GM21526 (cell line): ENCODE measurements around the gene OPCML.

Experiments used
- ATAC-seq: cut with Tn5 transposase; IDR thresholded peaks from one replicate; pipeline ENCODE4 v1.9.1; 2021; ENCODE audit warnings: moderate library complexity; ENCODE audit not compliant: unreplicated experiment, low FRiP score

The OPCML gene

DNA sequence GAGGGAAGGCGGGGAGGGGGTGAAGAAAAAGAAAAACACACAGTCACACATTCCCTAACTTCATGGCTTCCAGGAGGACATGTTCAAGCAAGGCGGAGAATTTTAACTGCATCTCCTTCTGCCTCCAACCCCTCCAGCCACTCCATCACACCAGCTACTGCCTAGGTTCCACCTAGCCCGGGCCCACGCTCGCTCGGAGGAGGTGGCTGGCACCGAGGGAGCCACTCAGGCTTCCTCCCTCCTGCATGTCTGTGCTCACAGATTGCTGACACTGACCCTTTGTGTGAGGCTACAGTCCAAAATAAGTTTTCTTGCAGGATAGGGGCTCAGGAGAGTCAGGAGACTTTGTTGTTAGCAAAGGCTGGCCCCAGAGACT is 9.4 kb upstream of the OPCML start:
- ATAC-seq: no peak

DNA sequence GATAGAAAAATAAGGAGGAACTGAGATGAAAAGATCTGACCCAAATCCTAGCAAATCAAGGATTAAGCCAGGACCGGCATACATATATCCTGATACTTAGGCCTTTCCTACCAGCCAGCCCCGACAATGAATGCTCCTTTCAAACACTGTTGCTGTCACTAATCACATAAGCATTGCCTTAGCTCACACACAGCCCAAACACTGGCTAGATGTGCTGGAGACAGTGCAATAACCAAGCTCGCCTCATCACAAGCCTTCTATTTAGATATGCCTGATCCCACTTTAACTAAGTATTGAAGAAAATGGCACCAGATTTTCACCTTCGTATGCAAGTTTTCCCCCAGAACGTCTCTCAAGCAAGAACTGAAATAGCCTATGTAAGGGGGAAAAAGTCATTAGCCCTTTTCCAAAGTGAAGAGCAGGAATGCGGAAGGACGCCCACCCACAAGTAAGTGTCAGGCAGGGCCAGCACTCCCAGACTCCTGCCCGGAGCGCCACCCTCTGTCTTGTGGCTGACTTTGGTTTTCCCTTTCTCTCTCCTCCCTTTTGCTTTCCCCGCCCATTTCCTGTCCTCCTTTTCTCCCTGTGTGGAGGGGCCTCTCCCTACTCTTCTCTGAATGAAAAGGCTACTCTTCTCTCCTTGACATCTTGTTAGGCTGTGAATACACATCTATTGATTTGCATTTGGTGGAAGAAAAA is 8.9 kb upstream of the OPCML start:
- no peak for ATAC-seq

DNA sequence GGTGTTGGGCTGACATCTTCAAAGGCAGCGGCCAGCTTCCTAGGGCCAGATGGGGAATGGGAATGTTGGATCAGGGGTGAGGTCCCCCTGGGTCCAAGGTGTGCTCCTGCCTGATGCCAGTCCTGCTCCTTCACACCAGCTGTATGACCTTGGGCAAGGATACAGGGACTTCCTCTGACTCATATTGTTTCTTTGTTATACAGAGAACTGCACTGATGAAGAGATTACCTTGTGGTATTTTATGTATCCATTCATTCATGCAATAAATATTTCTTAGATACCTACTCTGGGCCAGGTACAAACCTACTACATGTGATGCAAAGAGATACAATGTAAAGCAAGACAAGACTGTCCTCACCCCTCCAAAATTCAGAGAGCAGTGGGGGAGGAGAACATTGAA is 3.9 kb upstream of the OPCML start:
- ATAC-seq: no peak

DNA sequence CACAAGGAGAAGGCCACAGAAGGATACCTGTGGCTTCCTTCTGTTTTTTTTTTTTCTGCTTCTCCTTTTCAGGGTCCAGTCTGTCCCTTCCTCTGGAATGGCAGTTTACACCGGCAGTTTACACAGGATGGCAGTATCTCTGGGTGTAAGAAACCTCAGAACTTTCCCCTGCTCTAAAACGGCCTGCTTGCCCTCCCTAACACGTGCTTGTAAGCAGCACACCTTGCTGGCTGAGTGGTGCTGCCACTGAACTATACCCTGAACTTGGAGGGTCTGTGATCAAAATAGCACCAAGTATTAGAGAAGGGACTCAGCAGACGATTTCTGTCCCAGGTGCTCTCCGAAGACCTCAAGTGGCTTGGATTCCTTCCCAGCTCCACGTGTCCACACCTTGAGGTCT is 904 bp upstream of the OPCML start:
- no peak for ATAC-seq

DNA sequence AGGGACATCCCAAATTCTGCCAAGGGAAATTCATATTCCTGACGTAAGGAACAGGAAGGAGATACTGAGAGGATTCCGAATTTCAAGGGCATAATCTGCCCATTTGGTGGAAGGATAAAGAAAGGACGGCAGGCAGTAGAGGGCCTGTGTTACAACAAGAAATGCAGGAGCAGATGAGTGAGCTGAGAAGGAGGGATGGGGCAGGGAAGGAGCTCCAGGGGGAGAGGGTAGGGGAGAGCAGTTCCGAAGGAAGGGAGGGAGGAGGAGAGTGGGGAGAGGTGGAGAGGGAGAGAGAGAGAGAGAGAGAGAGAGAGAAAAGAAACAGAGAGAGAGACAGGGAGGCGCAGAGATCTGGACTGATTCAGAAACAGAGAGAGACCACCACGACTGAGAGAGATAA is 843 bp downstream of the OPCML start:
- no peak for ATAC-seq

DNA sequence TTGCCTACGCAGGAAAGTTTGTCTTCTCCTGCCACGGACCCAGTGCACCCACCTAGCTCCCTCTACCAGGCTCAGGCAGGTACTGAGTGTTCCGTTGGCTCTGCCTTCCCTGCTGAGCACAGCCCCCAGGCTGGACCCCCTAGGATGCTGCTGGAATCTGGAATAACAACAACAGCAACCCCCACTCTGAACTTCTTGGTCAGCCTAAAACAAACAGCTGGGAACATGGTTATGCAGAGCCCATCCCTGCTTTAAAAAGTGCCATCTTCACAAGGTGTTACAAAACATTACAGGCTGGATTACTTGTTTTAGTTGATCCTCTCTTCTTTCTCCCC is 1.8 kb downstream of the OPCML start:
- ATAC-seq: no peak

DNA sequence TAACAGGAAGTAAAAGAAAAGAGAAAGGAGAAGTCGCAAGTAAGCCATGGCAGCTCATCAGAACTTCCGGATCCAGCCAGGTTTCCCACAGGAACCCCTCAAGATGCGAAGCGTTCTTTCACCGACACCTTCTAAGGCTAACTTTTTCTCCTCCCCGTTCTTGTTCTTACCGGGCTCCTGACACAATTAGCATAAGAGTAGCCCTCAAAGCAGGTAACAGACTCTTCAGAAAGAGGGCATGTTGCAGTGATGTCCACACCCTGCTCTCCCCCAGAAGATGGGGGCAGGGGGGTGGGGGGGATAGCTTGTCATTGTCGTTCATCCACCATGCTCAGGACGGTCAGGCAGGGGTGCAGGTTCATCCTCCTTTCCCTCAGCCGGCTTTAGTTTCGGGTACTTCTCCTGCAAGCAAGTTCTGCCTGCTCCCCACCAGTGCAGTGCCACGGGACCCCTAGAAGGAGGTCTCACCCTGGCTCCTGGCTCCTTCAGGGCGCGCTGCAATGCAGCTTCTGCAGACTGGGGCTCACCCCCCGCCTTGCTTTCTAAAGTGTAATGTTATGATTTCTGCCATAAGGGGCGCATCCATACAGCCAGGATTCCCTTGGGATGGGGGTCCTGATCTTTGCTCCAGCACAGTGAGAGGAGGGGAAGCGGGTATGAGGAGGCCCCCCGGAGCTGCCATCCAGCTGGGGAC is 2.3 kb downstream of the OPCML start:
- ATAC-seq: no peak

DNA sequence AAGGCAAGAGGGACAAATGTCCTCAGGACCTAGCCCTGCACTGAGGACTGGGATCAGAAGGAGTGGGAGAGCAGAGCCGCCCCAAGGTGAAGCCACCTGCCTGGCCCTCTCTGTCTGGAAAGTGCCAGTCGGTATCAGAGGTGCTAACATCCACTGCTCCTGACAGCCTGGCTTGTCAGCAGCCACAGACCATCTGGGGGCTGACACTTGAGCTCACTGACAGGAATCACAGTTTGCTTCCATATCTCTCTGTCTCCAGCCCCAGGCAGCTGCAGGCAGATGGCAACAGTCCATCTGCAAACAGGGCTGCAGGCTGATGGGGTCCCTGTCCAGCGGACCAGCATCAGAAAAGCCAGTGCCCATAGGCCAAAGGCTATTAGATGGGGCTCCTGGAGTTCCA is 5.5 kb downstream of the OPCML start:
- ATAC-seq: no peak

DNA sequence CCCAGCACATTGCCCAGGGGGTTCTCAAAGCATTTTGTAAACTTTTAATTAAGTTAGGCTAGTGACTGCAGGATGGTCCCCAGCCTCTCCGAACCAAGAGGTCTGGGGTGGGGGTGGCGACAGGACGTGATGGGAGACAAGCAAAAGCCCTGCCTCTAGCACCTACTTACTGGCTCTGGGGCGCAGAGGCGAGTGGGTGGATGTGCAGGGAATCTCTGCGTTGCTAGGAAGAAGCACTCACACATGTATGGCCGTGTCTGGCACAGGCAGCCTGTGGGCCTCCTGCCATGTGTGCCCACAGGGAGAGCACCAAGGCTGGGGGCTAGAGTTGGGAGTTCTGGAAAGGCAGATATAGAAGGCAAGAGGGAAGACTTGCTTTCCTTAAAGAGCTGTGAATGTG is 6.3 kb downstream of the OPCML start:
- ATAC-seq: no peak

DNA sequence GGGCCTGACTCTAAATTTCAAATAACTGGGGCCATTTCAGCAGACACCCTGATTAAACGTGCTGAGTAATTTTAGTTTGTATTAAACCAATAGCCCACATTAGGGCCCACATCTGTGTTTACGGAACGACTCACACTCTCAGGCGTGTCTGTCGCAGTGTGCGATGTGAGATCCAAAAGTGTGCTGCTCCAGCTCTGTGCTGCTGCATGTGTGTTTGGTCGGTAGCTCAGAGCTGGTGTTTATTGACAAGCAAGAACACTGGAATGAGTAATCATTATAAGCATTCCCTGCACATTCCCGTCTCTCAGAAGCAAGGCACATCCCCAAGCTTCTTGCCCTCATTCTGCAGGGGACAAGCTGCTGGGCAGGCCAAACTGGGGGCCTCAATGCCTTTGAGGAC is 7.8 kb downstream of the OPCML start:
- no peak for ATAC-seq

DNA sequence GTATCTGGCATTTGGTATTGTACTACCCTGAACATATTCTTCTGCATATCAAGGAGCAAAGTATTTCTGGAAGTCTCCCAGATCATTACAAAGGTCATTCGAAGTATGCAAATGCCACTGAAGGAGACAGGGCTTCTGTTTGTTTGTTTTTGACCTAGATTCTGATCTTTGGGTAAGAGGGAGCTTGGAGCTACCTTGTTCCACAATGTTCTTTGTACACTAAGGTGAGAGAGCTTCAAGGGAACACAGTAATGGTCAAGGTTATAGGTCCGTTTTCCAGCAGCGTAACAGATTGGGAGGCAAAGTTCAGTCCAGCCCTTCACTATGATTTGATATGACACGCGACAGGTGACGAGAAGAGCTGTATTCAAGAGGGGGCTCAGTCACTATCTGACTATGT is 10.0 kb downstream of the OPCML start:
- ATAC-seq: no peak

DNA sequence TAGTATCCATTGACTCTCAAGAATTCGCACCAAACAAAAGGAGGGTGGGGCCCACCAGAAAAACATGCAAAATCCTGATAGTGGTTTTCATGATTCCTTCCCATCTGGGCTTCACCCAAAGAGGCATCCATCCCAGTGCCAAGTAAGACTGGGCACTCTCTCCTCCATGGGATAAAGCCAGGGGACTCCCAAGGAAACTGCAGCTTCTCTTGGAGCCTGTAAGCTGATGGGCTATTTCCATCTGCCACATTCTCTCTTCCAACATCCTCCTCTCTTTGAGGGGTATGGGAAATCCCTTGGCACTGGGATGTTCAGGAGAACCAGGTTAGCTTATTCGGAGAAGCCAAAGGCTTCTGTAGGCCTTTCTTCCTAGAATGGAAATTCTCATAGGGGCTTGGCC is 10.8 kb downstream of the OPCML start:
- no peak for ATAC-seq

DNA sequence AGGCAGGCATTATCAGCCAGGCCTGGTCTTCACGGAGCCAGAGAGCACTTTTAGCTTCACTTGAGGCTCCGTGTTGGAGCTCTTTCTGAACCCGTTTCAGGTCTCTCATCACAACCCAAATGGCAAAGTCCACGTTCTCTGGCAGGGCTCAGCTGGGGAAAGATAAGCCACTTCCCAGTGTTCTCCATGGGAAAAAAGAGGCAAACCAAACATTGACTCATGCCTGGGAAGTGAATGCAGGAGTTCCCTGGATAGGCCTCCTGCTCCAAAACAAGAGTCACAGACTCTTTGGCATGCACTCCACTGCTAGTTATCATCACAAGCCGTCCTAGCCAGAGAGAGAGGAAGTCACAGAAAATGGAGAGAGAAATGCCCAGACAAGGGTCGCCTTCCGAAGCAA is 11.6 kb downstream of the OPCML start:
- no peak for ATAC-seq

DNA sequence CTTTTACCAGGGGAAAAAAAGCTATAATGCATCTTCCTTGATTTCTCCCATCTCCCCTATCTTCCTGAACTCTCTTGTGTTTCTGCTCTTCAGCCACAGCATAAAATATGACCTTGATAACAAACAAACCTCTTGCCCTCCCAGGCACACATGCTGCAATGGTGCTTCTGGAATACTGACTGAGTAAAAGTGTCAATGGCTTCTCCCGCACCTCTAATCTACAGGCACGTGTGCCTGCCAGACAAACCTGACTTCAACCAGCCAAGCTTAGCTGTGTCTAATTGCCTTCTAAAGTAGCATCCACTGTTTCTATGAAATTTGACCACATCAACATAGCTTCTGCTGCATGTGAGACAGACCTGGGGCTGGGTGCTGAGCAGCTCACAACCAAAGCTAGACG is 12.7 kb downstream of the OPCML start:
- no peak for ATAC-seq

DNA sequence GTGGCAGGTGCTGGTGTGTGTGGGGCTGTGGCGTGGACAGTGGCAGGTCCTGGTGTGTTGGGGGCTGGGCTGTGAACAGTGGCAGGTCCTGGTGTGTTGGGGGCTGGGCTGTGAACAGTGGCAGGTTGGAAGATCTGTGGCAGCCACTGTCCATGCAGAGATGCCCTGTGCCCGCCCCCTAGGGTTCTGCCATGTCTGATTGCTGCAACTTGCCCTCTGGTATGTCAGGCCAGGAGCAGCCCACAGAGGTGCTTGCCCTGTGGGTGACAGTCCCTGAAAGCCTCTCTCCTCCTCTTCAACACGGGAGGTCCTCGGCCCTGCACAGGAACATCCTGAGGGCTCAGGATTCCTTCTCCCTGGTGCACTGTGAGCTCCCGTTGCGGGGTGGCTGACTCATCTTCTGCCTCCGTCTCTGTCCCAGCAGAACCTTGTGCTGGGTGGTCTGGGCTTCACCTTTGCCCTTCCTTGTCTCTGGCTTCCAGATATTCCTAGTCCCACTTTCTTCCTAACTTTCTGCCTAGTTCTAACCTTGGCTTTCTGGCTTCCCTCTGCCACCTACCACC is 13.5 kb downstream of the OPCML start:
- ATAC-seq: no peak

DNA sequence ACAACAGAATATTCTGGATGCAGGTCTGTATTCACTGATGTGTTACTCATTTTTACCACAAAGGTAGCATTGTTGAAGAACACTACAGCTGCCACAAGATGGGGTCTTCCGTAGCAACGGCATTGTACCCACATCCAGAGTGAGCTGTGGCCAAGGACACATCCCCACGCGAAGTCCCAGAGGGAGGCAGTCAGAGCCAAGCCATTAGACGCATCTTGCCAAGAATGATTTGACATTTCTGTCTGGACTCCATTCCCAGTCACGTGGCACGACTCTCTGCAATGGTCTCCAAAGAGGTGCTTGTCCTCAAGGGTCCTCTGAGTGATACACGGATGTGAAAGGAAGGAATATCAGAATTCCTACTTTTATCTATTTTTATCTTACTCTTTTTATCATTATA is 15.5 kb downstream of the OPCML start:
- ATAC-seq: no peak

DNA sequence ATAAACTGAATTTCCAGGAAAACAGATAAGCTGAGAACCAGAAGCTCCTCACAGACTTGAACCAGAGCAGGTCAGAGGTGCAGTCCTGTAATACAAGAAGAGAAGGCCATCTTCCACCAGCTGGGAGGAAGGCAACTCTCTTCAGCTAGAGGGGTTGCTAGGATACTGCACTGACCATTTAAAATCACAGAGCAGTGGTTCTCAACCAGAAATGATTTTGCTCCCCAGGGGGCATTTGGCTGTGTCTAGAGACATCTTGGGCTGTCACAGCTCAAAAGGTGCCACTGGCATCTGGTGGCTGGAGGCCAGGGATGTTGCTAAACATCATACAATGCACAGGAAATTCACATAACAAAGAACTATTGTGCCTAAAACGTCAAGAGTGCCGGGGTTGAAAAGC is 17.2 kb downstream of the OPCML start:
- no peak for ATAC-seq

DNA sequence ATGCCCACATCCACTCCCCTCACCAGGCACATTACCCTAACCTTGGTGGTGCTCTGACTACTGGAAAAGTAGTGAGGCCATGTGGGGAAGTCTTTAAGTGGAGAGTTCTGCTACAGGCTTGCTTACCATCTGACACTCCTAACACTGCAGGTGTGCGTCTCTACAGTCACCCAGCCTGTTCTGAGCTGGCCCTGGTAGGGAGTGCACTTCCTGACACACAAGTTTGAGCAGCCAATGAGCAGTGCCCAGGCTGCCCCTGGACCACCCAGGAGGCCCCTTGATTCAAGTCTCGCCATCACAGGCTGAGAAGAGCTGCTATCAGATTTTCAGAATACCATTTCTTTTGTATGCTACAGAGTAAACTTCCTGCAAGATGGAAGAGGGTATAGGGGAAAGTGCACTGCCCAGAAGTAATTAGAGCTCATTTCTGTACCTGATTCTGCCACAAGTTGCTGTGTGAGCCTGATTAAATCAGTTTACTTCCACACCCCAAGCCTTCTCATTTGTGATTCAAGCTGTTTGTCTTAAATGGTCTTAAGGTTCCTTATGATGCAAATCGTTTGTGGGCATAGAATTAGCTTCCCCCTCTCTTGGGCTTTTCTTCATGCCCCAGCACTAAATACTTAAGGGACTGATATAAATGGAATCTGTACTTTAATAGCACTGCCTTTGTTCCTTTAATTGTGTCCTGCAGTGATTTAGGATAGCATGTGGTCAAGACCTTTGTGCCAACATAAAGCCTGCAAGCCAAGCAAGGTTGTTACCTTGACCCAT is 22.2 kb downstream of the OPCML start:
- ATAC-seq: no peak

DNA sequence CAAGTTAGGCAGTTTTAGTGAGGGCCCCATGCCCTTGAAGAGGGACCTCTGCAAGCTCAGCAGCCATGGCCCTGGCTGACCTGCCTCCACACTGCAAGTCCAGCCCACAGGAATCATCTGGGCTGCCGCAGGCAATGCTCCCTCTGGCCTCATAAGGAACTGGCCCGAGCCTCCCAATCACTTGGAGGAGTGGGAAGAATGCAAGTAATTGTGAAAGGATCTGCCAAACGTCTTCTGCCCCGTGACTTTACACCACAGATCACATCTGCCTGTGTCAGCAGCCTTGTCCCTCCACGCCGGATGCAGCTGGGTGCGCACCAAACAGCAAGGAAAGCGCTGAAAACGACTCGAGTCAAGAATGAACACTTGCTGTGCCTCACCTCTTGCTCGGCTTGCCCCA is 23.8 kb downstream of the OPCML start:
- no peak for ATAC-seq

DNA sequence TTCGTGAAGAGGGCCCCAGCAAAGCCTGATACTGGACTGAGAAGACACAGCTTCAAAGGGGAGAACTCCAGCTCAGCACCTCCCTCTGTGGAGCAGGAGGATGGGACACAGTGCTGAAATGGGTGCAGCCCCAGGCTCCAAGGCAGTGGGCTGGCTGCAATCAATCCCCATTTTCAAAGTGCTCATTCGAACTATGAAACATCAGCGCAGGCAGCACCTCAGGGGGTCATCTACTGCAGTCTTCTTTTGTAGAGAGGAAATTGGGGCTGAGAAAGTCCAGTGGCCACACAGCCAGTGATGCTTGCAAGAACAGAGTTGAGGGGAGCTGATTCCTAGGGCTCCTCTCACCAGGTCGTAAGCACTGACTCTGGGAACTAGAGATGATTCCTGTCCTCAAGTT is 25.1 kb downstream of the OPCML start:
- ATAC-seq: no peak

DNA sequence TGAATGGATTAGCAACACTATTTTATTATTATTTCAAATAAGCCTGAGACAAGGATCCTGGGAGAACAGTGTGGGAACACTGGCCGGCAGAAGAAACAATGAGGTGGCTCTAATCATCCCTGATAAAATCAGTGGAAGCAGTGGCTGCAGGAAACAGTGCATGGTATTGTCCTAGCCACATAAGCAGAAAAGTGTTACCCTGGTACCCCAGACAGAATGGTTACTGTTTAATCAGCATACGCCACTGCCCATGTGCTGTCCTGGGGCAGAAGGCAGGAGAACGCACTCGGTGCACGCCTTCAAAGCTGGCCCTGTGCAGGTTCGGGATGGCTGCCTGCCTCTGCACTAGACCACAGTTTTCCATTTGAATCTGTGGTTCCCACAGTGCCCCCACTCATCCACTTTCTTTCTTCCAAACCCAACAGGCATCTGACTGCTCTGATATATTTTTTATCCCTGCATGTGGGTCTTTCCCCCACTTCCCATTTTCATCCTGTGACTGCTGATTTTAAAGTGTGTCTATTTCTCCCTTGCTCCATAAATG is 25.7 kb downstream of the OPCML start:
- no peak for ATAC-seq
